Measurements from ENCODE around the gene MOGAT1. TPM values are rescaled to one million over a fixed set of nuclear protein-coding genes. Genes with fewer than 3 reads are reported as not detected.

Gene MOGAT1
- total RNA-seq, 4 donors from 2014 or later: not detected

- no peak for ATAC-seq
- TF ChIP-seq, protein P1, sequence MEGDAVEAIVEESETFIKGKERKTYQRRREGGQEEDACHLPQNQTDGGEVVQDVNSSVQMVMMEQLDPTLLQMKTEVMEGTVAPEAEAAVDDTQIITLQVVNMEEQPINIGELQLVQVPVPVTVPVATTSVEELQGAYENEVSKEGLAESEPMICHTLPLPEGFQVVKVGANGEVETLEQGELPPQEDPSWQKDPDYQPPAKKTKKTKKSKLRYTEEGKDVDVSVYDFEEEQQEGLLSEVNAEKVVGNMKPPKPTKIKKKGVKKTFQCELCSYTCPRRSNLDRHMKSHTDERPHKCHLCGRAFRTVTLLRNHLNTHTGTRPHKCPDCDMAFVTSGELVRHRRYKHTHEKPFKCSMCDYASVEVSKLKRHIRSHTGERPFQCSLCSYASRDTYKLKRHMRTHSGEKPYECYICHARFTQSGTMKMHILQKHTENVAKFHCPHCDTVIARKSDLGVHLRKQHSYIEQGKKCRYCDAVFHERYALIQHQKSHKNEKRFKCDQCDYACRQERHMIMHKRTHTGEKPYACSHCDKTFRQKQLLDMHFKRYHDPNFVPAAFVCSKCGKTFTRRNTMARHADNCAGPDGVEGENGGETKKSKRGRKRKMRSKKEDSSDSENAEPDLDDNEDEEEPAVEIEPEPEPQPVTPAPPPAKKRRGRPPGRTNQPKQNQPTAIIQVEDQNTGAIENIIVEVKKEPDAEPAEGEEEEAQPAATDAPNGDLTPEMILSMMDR (IDR thresholded peaks at IDR 0.05): no peak
- TF ChIP-seq POLR2AphosphoS5 (IDR thresholded peaks at IDR 0.05): no peak
- TF ChIP-seq POLR2A (IDR thresholded peaks at IDR 0.05): no peak
- TF ChIP-seq EP300 (IDR thresholded peaks at IDR 0.05): no peak
- no peaks in the 10 kb centered on the region for H3K27me3 ChIP-seq
- H3K27ac ChIP-seq: no peak overlapping the region
- H3K9me3 ChIP-seq: no peaks in the 10 kb centered on the region
- H3K4me3 ChIP-seq: no peak overlapping the region
- H3K36me3 ChIP-seq: no peaks in the 10 kb centered on the region
- WGBS, 2 donors (ENCODE audit: low coverage in 1 of 2): 87 to 95% methylated on average over 5 of the region's 5 CpGs
- peaks cover 0 to 10% (median 0%) of the 10 kb centered on the region in 3 donors for H3K4me1 ChIP-seq
Measured at GRCh38 chr2:222747526-222748160, 76.2 kb downstream of the MOGAT1 start.

- Histone ChIP-seq H3K9me3 (no peaks in the 10 kb centered on the region), H3K27ac (no peak overlapping the region), H3K27me3 (no peaks in the 10 kb centered on the region), H3K4me3 (no peak overlapping the region), H3K36me3 (no peaks in the 10 kb centered on the region), H3K4me1 (peaks cover 4 to 34% (median 4%) of the 10 kb centered on the region in 3 donors)
- no peak for ATAC-seq
- TF ChIP-seq POLR2A (IDR thresholded peaks at IDR 0.05) (no peak), EP300 (IDR thresholded peaks at IDR 0.05) (no peak), POLR2AphosphoS5 (IDR thresholded peaks at IDR 0.05) (no peak)
- TF ChIP-seq, protein P1 (IDR thresholded peaks at IDR 0.05): no peak
- WGBS, 2 donors (ENCODE audit: low coverage in 1 of 2): 78 to 89% methylated on average over 2 to 3 of the region's 3 CpGs
Measured at GRCh38 chr2:222750533-222750932, 79.1 kb downstream of the MOGAT1 start.

GRCh38 chr2:222751238-222751637, 79.8 kb downstream of the MOGAT1 start:
- TF ChIP-seq EP300 (IDR thresholded peaks at IDR 0.05): no peak
- TF ChIP-seq, protein P1 (IDR thresholded peaks at IDR 0.05): no peak
- no peak for TF ChIP-seq POLR2AphosphoS5 (IDR thresholded peaks at IDR 0.05)
- TF ChIP-seq POLR2A (IDR thresholded peaks at IDR 0.05): no peak
- H3K4me3 ChIP-seq: no peak overlapping the region
- no peaks in the 10 kb centered on the region for H3K9me3 ChIP-seq
- peaks cover 4 to 32% (median 4%) of the 10 kb centered on the region in 3 donors for H3K4me1 ChIP-seq
- 79 to 94% methylated on average over 6 to 7 of the region's 7 CpGs for WGBS, 2 donors (ENCODE audit: low coverage in 1 of 2)
- H3K27me3 ChIP-seq: no peaks in the 10 kb centered on the region
- no peak for ATAC-seq
- no peak overlapping the region for H3K27ac ChIP-seq
- H3K36me3 ChIP-seq: no peaks in the 10 kb centered on the region

- no peak overlapping the region for H3K4me3 ChIP-seq
- peak overlapping the region in 1 of 4 donors; percentile 60 for H3K27ac ChIP-seq
- no peaks in the 10 kb centered on the region for H3K27me3 ChIP-seq
- no peak for ATAC-seq
- 85 to 91% methylated on average over 10 to 13 of the region's 13 CpGs for WGBS, 2 donors (ENCODE audit: low coverage in 1 of 2)
- TF ChIP-seq POLR2AphosphoS5 (IDR thresholded peaks at IDR 0.05): no peak
- TF ChIP-seq EP300 (IDR thresholded peaks at IDR 0.05): no peak
- TF ChIP-seq, protein P1 (IDR thresholded peaks at IDR 0.05): no peak
- no peak for TF ChIP-seq POLR2A (IDR thresholded peaks at IDR 0.05)
- peaks cover 4 to 28% (median 4%) of the 10 kb centered on the region in 3 donors for H3K4me1 ChIP-seq
- no peaks in the 10 kb centered on the region for H3K9me3 ChIP-seq
- no peaks in the 10 kb centered on the region for H3K36me3 ChIP-seq
Measured at GRCh38 chr2:222751821-222752719, 80.6 kb downstream of the MOGAT1 start.
